Esophagus squamous epithelium (tissue), 4 donors: ENCODE data around the gene NDUFB3.

Experiments used
- CTCF ChIP-seq, 6 experiments: fragments of 450-650 bp in 4 of 6; fragments of 200-600 bp in 2 of 6; sonication (generic) in 2 of 6; IDR thresholded peaks; one replicate each; pipeline ENCODE4 v1.5.1; 2016 to 2019; ENCODE audit warnings: antibody characterized with exemption in 6 of 6, mild to moderate bottlenecking in 4 of 6, moderate library complexity in 4 of 6
- POLR2A ChIP-seq, 4 donors: fragments of 450-650 bp; IDR thresholded peaks; one replicate each; pipeline ENCODE4 v1.6.1; 2017; ENCODE audit warnings: antibody characterized with exemption in 4 of 4, mild to moderate bottlenecking in 4 of 4, moderate library complexity in 3 of 4

- TF ChIP-seq POLR2A (IDR thresholded peaks at IDR 0.05) (no peak), CTCF (IDR thresholded peaks at IDR 0.05) (no peak)
Observed at GRCh38 chr2:201084863-201085262, 13.1 kb downstream of the NDUFB3 start.
